HepG2 (cell line): Measurements from ENCODE around the gene PMEL. TPM values are rescaled to one million over a fixed set of nuclear protein-coding genes. Genes with fewer than 3 reads are reported as not detected.
A peak's percentile ranks its signal among the peaks of the same experiment; 100 is the strongest.

Source experiments
- ATAD3A ChIP-seq: sonication (generic); formaldehyde crosslinking; IDR thresholded peaks from 2 replicates; pipeline ENCODE4 v1.4.0; 2020; ENCODE audit warnings: missing genetic modification reagents
- CENPT ChIP-seq: sonication (generic); formaldehyde crosslinking; IDR thresholded peaks from 2 replicates; pipeline ENCODE4 v1.8.0; 2022; ENCODE audit warnings: low read depth, mild to moderate bottlenecking, moderate library complexity, missing genetic modification reagents
- FOXC1 ChIP-seq: sonication (generic); formaldehyde crosslinking; IDR thresholded peaks from 2 replicates; pipeline ENCODE4 v1.8.0; 2022; ENCODE audit warnings: mild to moderate bottlenecking, missing genetic modification reagents, borderline replicate concordance
- HDAC6 ChIP-seq: fragments of 200-600 bp; sonication (generic); IDR thresholded peaks from 2 replicates; pipeline ENCODE4 v1.7.0; 2017; ENCODE audit warnings: mild to moderate bottlenecking, antibody characterized with exemption, low read length, low read depth
- HMGXB4 ChIP-seq, 2 experiments: sonication (generic) in 1 of 2; formaldehyde crosslinking in 1 of 2; IDR thresholded peaks; 2 replicates each; pipeline versions ENCODE4 v1.4.0 to v1.6.1; 2018 to 2020; ENCODE audit warnings: missing genetic modification reagents in 2 of 2, borderline replicate concordance in 1 of 2, low read depth in 1 of 2, mild to moderate bottlenecking in 1 of 2, missing biosample characterization in 1 of 2
- HNF1B ChIP-seq: sonication (generic); formaldehyde crosslinking; IDR thresholded peaks from 2 replicates; pipeline ENCODE4 v1.5.1; 2020; ENCODE audit warnings: mild to moderate bottlenecking, moderate library complexity, missing genetic modification reagents
- IRF2 ChIP-seq: IDR thresholded peaks from 2 replicates; pipeline ENCODE4 v1.6.1; 2018; ENCODE audit warnings: missing genetic modification reagents, missing compliant biosample characterization
- MBNL3 ChIP-seq: fragments of 250-450 bp; sonication (Bioruptor Pico); conservative IDR thresholded peaks from 2 replicates; pipeline ENCODE4 v1.8.0; 2022; ENCODE audit warnings: mild to moderate bottlenecking, inconsistent platforms
- MIER3 ChIP-seq: IDR thresholded peaks from 2 replicates; pipeline ENCODE4 v1.6.1; 2016; ENCODE audit warnings: missing compliant biosample characterization, borderline replicate concordance
- PCBP2 ChIP-seq: fragments of 200-400 bp; formaldehyde crosslinking; optimal IDR thresholded peaks from 2 replicates; pipeline ENCODE3; 2018; ENCODE audit warnings: low read length, low read depth; ENCODE audit not compliant: poor library complexity, severe bottlenecking
- POGZ ChIP-seq: sonication (generic); formaldehyde crosslinking; IDR thresholded peaks from 2 replicates; pipeline ENCODE4 v1.4.0; 2020; ENCODE audit warnings: mild to moderate bottlenecking, missing genetic modification reagents
- RXRB ChIP-seq: IDR thresholded peaks from 2 replicates; pipeline ENCODE4 v1.6.1; 2016; ENCODE audit warnings: borderline replicate concordance, missing genetic modification reagents, missing compliant biosample characterization
- SP1 ChIP-seq, 2 experiments: fragments of 450-650 bp in 1 of 2; sonication (generic) in 1 of 2; formaldehyde crosslinking in 1 of 2; IDR thresholded peaks; 2 replicates each; pipeline versions ENCODE4 v1.4.0 to v1.6.1; 2016 to 2020; ENCODE audit warnings: missing genetic modification reagents in 1 of 2
- UBTF ChIP-seq: sonication (generic); formaldehyde crosslinking; IDR thresholded peaks from 2 replicates; pipeline ENCODE4 v1.4.0; 2020; ENCODE audit warnings: mild to moderate bottlenecking, missing genetic modification reagents
- ZMAT5 ChIP-seq: sonication (generic); formaldehyde crosslinking; IDR thresholded peaks from 2 replicates; pipeline ENCODE4 v1.5.0; 2020; ENCODE audit warnings: mild to moderate bottlenecking, low read depth, missing genetic modification reagents, borderline replicate concordance
- ZNF441 ChIP-seq: sonication (generic); formaldehyde crosslinking; IDR thresholded peaks from 2 replicates; pipeline ENCODE4 v1.7.0; 2021; ENCODE audit warnings: missing genetic modification reagents, borderline replicate concordance
- ZNF572 ChIP-seq: sonication (generic); formaldehyde crosslinking; IDR thresholded peaks from 2 replicates; pipeline ENCODE4 v1.5.1; 2020; ENCODE audit warnings: mild to moderate bottlenecking, missing genetic modification reagents
- ZNF597 ChIP-seq: sonication (generic); formaldehyde crosslinking; IDR thresholded peaks from 2 replicates; pipeline ENCODE4 v1.5.0; 2020; ENCODE audit warnings: missing genetic modification reagents
- ZSCAN12 ChIP-seq: sonication (generic); formaldehyde crosslinking; IDR thresholded peaks from 2 replicates; pipeline ENCODE4 v1.9.0; 2021; ENCODE audit warnings: mild to moderate bottlenecking, missing genetic modification reagents
- ZZZ3 ChIP-seq: sonication (generic); formaldehyde crosslinking; IDR thresholded peaks from 2 replicates; pipeline ENCODE4 v1.4.0; 2020; ENCODE audit warnings: missing genetic modification reagents, mild to moderate bottlenecking, borderline replicate concordance
- polyA plus RNA-seq, 8 experiments: library from polyadenylated mRNA; depleted of rRNA in 3 of 8; stranded (reverse) in 7 of 8; unstranded in 1 of 8; fragments of >200 nt; fragmentation: Illumina TruSeq in 4 of 8; extraction: Trizol in 4 of 8; gene quantifications; 2 replicates each; pipeline versions ENCODE4 v1.2.1 to v1.2.3, GENCODE V29; 2011 to 2016; ENCODE audit warnings: low read depth in 4 of 8, missing spikeins in 1 of 8, mixed read lengths in 1 of 8; ENCODE audit not compliant: insufficient read depth in 1 of 8
- total RNA-seq, 5 experiments: library from RNA; depleted of rRNA; stranded (reverse); fragments of >200 nt; fragmentation: Illumina TruSeq; extraction: Trizol; gene quantifications; 2 replicates each; pipeline ENCODE4 v1.2.3, GENCODE V29; 2016; ENCODE audit warnings: low read depth in 1 of 5

Gene PMEL
- total and polyA plus RNA-seq, 2 of the 13 experiments (the other 11 are each of a cell fraction or from before 2014, with no cell fraction given): 0.49 to 3.3 TPM

GRCh38 chr12:55927588-55928502 is 38.0 kb downstream of the PMEL start, which contains the start of gene PYM1 (continued):
- TF ChIP-seq IRF2 (CRISPR knock-in tag) (0 out of 2 replicates have a peak, but pooled peaks have one; percentile 22), MIER3 (CRISPR knock-in tag) (0 out of 2 replicates have a peak, but pooled peaks have one; percentile 19), UBTF (CRISPR knock-in tag) (peak; percentile 94), ZNF441 (CRISPR knock-in tag) (peak; percentile 55; the same call in 1 of the 2 replicates), CENPT (CRISPR knock-in tag) (no peak), RXRB (0 out of 2 replicates have a peak, but pooled peaks have one; percentile 32), SP1 (IDR thresholded peaks at IDR 0.05) (no peak), SP1 (CRISPR knock-in tag; IDR thresholded peaks at IDR 0.05) (no peak), MBNL3 (CRISPR knock-in tag) (no peak), ZMAT5 (CRISPR knock-in tag) (no peak), ZSCAN12 (CRISPR knock-in tag) (no peak), HDAC6 (no peak), FOXC1 (peak; percentile 57; the same call in 1 of the 2 replicates), ATAD3A (no peak), POGZ (CRISPR knock-in tag) (no peak), ZZZ3 (CRISPR knock-in tag) (no peak), ZNF572 (CRISPR knock-in tag) (no peak), HMGXB4 (CRISPR knock-in tag; IDR thresholded peaks at IDR 0.05; ENCODE audit: borderline replicate concordance in 1 of 2, low read depth in 1 of 2) (peak; percentile 27 to 88; a peak in 2 of 4 replicates), HNF1B (no peak; the same call in 1 of the 2 replicates), PCBP2 (no peak), ZNF597 (CRISPR knock-in tag) (no peak)
